BLaER1 (cell line): ENCODE results near the gene GAS7.

Experiments used
- H3K27ac ChIP-seq: shearing (Covaris generic); formaldehyde crosslinking; 2 replicates; pipeline ENCODE4 v1.8.1; 2022
- H3K27me3 ChIP-seq: shearing (Covaris generic); formaldehyde crosslinking; 2 replicates; pipeline ENCODE4 v1.8.1; 2022
- H3K36me3 ChIP-seq: shearing (Covaris generic); formaldehyde crosslinking; 2 replicates; pipeline ENCODE4 v1.8.1; 2022
- H3K4me1 ChIP-seq: shearing (Covaris generic); formaldehyde crosslinking; 2 replicates; pipeline ENCODE4 v1.8.1; 2022
- H3K4me2 ChIP-seq: shearing (Covaris generic); formaldehyde crosslinking; 2 replicates; pipeline ENCODE4 v1.8.1; 2022
- H3K4me3 ChIP-seq: shearing (Covaris generic); formaldehyde crosslinking; 2 replicates; pipeline ENCODE4 v1.8.1; 2022
- H3K9ac ChIP-seq: shearing (Covaris generic); formaldehyde crosslinking; 2 replicates; pipeline ENCODE4 v1.8.1; 2022
- H3K9me3 ChIP-seq: shearing (Covaris generic); formaldehyde crosslinking; 2 replicates; pipeline ENCODE4 v1.8.1; 2022
- H4K20me1 ChIP-seq: shearing (Covaris generic); formaldehyde crosslinking; 2 replicates; pipeline ENCODE4 v1.8.1; 2022
- Cebpa-rat ChIP-seq: shearing (Covaris generic); IDR thresholded peaks from 2 replicates; pipeline ENCODE4 v1.8.1; 2022

Gene GAS7

GRCh38 chr17:10177131-10177912, 21.1 kb downstream of the GAS7 start:
- 0 out of 2 replicates have a peak overlapping the region, but pooled peaks have one; percentile 38 for H3K27ac ChIP-seq
- no peak overlapping the region for H3K4me3 ChIP-seq
- no peaks in the 10 kb centered on the region for H3K27me3 ChIP-seq
- peaks cover 54% of the 10 kb centered on the region for H3K4me1 ChIP-seq
- 0 out of 2 replicates have a peak, but pooled peaks cover 7% of the 10 kb centered on the region for H4K20me1 ChIP-seq
- H3K9ac ChIP-seq, result 0 out of 2 replicates have a peak overlapping the region, but pooled peaks have one; percentile 10
- H3K36me3 ChIP-seq, result 0 out of 2 replicates have a peak, but pooled peaks cover 4% of the 10 kb centered on the region
- peak overlapping the region; percentile 43 for H3K4me2 ChIP-seq
- no peak for TF ChIP-seq Cebpa-rat
- no peaks in the 10 kb centered on the region; the same call in 1 of the 2 replicates for H3K9me3 ChIP-seq

GRCh38 chr17:10173913-10174312, 24.5 kb downstream of the GAS7 start:
- H3K9ac ChIP-seq, result no peak overlapping the region
- H3K27ac ChIP-seq, result peak overlapping the region; percentile 76; the same call in 1 of the 2 replicates
- H4K20me1 ChIP-seq, result 0 out of 2 replicates have a peak, but pooled peaks cover 7% of the 10 kb centered on the region
- no peaks in the 10 kb centered on the region for H3K27me3 ChIP-seq
- H3K4me2 ChIP-seq, result peak overlapping the region; percentile 81
- H3K9me3 ChIP-seq, result no peaks in the 10 kb centered on the region; the same call in 1 of the 2 replicates
- no peak overlapping the region for H3K4me3 ChIP-seq
- H3K4me1 ChIP-seq, result peaks cover 84% of the 10 kb centered on the region
- TF ChIP-seq Cebpa-rat, result no peak
- 0 out of 2 replicates have a peak, but pooled peaks cover 4% of the 10 kb centered on the region for H3K36me3 ChIP-seq

- H3K4me2 ChIP-seq, result peak overlapping the region; percentile 81
- H4K20me1 ChIP-seq, result 0 out of 2 replicates have a peak, but pooled peaks cover 4% of the 10 kb centered on the region
- no peaks in the 10 kb centered on the region for H3K27me3 ChIP-seq
- no peaks in the 10 kb centered on the region; the same call in 1 of the 2 replicates for H3K9me3 ChIP-seq
- 0 out of 2 replicates have a peak, but pooled peaks cover 4% of the 10 kb centered on the region for H3K36me3 ChIP-seq
- peak overlapping the region; percentile 45; the same call in 1 of the 2 replicates for H3K9ac ChIP-seq
- peak overlapping the region; percentile 76 for H3K27ac ChIP-seq
- peak overlapping the region; percentile 43 for H3K4me3 ChIP-seq
- H3K4me1 ChIP-seq, result peaks cover 84% of the 10 kb centered on the region
- no peak for TF ChIP-seq Cebpa-rat
Measured at GRCh38 chr17:10172778-10173177, 25.6 kb downstream of the GAS7 start.

GRCh38 chr17:10172241-10172741, 26.1 kb downstream of the GAS7 start:
- H3K27ac ChIP-seq, result peak overlapping the region; percentile 76
- 0 out of 2 replicates have a peak, but pooled peaks cover 4% of the 10 kb centered on the region for H3K36me3 ChIP-seq
- peak overlapping the region; percentile 81 for H3K4me2 ChIP-seq
- H3K9ac ChIP-seq, result peak overlapping the region; percentile 50; the same call in 1 of the 2 replicates
- peak overlapping the region; percentile 43 for H3K4me3 ChIP-seq
- peaks cover 84% of the 10 kb centered on the region for H3K4me1 ChIP-seq
- H4K20me1 ChIP-seq, result no peaks in the 10 kb centered on the region
- TF ChIP-seq Cebpa-rat, result no peak
- no peaks in the 10 kb centered on the region; the same call in 1 of the 2 replicates for H3K9me3 ChIP-seq
- H3K27me3 ChIP-seq, result no peaks in the 10 kb centered on the region

GRCh38 chr17:10171581-10171981, 26.8 kb downstream of the GAS7 start:
- peak overlapping the region; percentile 76 for H3K27ac ChIP-seq
- peak overlapping the region; percentile 50 for H3K9ac ChIP-seq
- H3K36me3 ChIP-seq, result 0 out of 2 replicates have a peak, but pooled peaks cover 4% of the 10 kb centered on the region
- H4K20me1 ChIP-seq, result no peaks in the 10 kb centered on the region
- no peak for TF ChIP-seq Cebpa-rat
- H3K4me2 ChIP-seq, result peak overlapping the region; percentile 81
- H3K27me3 ChIP-seq, result no peaks in the 10 kb centered on the region
- H3K4me3 ChIP-seq, result peak overlapping the region; percentile 43
- H3K9me3 ChIP-seq, result no peaks in the 10 kb centered on the region; the same call in 1 of the 2 replicates
- peaks cover 81% of the 10 kb centered on the region for H3K4me1 ChIP-seq

- Histone ChIP-seq H3K27me3 (no peaks in the 10 kb centered on the region), H3K4me2 (peak overlapping the region; percentile 81), H4K20me1 (no peaks in the 10 kb centered on the region), H3K36me3 (0 out of 2 replicates have a peak, but pooled peaks cover 2% of the 10 kb centered on the region), H3K9me3 (no peaks in the 10 kb centered on the region; the same call in 1 of the 2 replicates), H3K4me1 (peaks cover 85% of the 10 kb centered on the region), H3K4me3 (peak overlapping the region; percentile 43; the same call in 1 of the 2 replicates), H3K27ac (peak overlapping the region; percentile 76), H3K9ac (peak overlapping the region; percentile 50)
- no peak for TF ChIP-seq Cebpa-rat
Measured at GRCh38 chr17:10171122-10171571, 27.3 kb downstream of the GAS7 start.

- H3K9me3 ChIP-seq, result no peaks in the 10 kb centered on the region; the same call in 1 of the 2 replicates
- no peak for TF ChIP-seq Cebpa-rat
- H3K27me3 ChIP-seq, result no peaks in the 10 kb centered on the region
- H4K20me1 ChIP-seq, result no peaks in the 10 kb centered on the region
- peaks cover 94% of the 10 kb centered on the region for H3K4me1 ChIP-seq
- H3K27ac ChIP-seq, result peak overlapping the region; percentile 76
- H3K4me3 ChIP-seq, result no peak overlapping the region
- no peak overlapping the region; the same call in 1 of the 2 replicates for H3K9ac ChIP-seq
- H3K36me3 ChIP-seq, result no peaks in the 10 kb centered on the region
- peak overlapping the region; percentile 81 for H3K4me2 ChIP-seq
Measured at GRCh38 chr17:10170233-10170632, 28.2 kb downstream of the GAS7 start.

GRCh38 chr17:10169290-10169689, 29.1 kb downstream of the GAS7 start:
- no peak overlapping the region for H3K9ac ChIP-seq
- H3K4me3 ChIP-seq, result no peak overlapping the region
- no peak for TF ChIP-seq Cebpa-rat
- H3K27ac ChIP-seq, result 0 out of 2 replicates have a peak overlapping the region, but pooled peaks have one; percentile 23
- no peaks in the 10 kb centered on the region for H3K27me3 ChIP-seq
- H3K36me3 ChIP-seq, result no peaks in the 10 kb centered on the region
- H3K9me3 ChIP-seq, result no peaks in the 10 kb centered on the region; the same call in 1 of the 2 replicates
- H3K4me2 ChIP-seq, result peak overlapping the region; percentile 81
- H4K20me1 ChIP-seq, result no peaks in the 10 kb centered on the region
- H3K4me1 ChIP-seq, result peaks cover 97% of the 10 kb centered on the region

GRCh38 chr17:10166176-10166935, 32.0 kb downstream of the GAS7 start:
- no peaks in the 10 kb centered on the region for H3K36me3 ChIP-seq
- no peak overlapping the region for H3K9ac ChIP-seq
- H3K27ac ChIP-seq, result no peak overlapping the region
- H3K27me3 ChIP-seq, result no peaks in the 10 kb centered on the region
- no peaks in the 10 kb centered on the region for H4K20me1 ChIP-seq
- TF ChIP-seq Cebpa-rat, result no peak
- peak overlapping the region; percentile 46 for H3K4me2 ChIP-seq
- H3K4me1 ChIP-seq, result peaks cover 97% of the 10 kb centered on the region
- no peak overlapping the region for H3K4me3 ChIP-seq
- H3K9me3 ChIP-seq, result no peaks in the 10 kb centered on the region
